ENCODE measurements around the gene ZNF496.
"Not testable (repeated sequence)": the region's sequence is repeated elsewhere in the genome, so short reads cannot be mapped to it uniquely, and the experiment has no call there.

The ZNF496 gene

DNA sequence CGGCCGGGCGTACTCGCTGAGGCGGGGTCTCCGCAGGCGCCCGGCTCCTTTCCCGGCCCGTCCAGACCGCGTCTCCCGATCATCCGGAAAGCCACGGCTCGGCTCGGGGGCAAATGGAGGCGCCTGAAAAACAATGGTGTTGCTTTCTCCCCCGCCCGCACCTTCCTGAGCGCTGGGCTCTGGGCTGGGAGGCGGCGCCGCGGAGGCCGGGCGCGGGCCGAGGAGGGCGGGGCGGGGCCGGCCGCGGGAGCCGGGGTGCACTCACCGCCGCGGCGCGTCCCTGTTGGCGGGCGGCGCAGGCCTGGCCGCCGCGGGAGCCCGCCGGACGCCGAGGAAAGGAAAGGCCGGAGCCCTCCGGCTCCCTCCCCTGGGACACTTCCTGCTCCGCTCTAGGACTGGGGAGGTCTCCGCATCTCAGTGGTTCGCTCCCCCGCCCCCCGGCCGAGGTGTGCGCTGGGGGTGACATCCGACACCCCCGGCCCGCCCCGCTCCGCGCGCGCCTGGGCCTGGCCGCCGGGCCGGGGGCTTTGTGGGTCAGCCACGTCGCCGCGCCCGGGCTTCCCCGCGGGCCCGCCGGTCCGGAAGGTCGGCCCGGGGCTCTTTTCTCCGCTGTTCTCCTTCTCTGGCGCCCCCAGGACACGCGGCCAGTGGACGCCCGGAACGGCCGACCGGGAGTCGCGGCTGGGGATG, at the start of gene ZNF496:
Gene ZNF496 (minus strand): TSS at position 343 of the 690 bp plus-strand sequence. CDS start 2,289 bp downstream, outside the sequence.
- DNase-seq (ENCODE audit: low read depth in 3 of 3), result peak; percentile 37 to 52 (median 41)

DNA sequence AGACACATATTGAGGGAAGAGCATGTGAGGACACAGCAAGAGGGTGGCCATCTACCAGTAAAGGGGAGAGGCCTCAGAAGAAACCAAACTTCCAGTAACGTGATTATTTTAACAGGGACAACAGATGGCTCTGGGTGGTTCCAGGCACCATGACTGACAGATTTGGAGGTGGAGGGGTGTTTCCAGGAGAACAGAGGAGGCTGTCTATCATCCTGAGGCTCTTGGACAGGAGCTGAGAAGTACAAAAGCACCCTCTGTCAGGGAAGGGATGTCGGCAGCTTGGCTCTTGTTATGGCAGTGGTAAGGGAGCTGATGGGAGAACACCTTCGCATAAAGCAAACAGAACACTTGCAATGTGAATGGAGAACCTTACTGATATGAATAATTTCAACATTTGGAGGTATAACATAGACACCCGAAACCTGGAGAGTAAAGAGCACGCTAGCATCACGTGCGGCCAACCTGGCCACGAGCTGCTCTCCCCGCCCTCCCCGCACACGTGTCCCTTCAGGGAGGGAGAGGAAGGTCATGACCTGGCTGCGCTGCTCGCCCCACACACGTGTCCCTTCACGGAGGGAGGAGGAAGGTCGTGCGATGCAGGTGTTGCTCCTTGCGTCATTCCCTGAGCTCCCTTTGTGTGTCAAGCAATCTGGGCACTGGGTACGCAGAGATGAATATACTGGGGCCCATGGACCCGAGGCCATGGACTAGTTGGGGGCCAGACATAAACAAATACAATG, 46.8 kb upstream of the ZNF496 start:
- DNase-seq (ENCODE audit: low read depth in 3 of 3), result no peak

DNA sequence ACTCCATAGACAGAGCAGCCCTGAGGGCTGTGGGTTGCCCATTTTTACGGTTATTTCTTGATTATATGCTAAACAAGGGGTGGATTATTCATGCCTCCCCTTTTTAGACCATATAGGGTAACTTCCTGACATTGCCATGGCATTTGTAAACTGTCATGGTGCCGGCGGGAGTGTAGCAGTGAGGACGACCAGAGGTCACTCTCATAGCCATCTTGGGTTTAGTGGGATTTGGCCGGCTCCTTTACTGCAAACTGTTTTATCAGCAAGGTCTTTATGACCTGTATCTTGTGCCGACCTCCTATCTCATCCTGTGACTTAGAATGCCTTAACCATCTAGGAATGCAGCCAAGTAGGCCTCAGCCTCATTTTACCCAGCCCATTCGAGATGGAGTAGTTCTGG, 46.0 kb upstream of the ZNF496 start:
- not testable (repeated sequence) for DNase-seq (ENCODE audit: low read depth in 3 of 3)

DNA sequence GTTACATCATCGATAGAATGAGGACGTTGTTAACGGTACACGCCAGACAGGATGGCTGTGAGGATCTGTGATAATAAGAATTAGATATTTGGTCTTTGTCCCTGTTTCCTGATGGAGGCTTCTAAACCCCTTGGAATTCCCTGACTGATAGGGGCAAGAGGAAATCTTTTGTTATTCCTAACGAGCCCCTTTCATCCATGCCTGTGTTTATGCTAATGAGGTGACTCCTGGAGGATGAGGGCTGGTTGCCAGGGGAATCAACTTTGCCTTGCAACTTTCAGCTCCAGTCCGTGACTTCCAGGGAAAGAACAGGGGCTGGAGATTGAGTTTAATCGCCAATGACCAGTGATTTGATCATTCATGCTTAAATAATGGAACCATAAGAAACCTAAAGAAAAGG, 45.0 kb upstream of the ZNF496 start:
- DNase-seq (ENCODE audit: low read depth in 3 of 3), result no peak

DNA sequence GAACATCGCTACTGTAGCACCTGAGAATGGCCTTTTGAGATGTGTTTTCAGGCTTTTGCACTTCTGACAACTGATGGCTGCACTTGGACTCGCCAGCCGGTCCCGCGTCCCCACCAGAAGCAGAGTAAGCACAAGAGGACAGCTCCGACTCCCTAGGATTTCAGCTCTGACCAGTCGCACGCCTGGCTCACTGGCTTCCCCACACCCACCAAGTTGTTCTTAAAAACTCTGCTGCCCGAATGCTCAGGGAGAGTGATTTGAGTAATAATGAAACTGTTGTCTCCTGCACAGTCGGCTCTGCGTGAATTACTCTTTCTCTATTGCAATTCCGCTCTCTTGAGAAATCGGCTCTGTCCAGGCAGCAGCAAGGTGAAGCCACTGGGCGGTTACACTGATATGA, 44.1 kb upstream of the ZNF496 start:
- no peak for DNase-seq (ENCODE audit: low read depth in 3 of 3)

DNA sequence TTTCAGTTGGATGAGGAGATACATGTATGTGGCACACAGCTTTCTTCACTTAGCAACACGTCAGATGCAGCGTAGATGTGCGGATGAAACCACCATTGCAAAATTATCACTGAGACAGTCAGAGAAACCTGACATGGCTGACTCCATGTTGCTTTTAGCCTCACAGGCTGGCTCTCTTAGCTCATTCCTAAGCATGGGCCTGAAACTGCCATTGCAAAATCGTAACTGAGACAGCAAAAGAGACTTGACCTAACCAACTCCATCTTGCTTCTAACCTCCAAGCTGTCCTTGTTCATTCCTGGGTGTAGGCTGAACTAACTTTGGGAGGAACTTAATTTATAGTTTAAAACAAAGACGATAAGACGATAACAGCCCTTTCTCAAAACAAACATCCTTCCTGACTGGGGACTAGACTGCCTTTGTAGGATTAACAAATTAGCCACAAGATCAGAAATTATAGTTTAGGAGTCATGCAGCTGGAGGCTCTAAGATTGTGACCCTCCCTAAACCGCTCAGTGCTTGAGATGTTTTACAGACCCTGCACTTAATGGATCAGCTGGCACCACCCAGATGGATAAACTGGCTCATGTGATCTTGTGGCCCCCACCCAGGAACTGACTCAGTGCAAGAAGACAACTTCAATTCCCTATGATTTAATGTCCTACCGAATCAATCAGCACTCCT, 43.1 kb upstream of the ZNF496 start:
- not testable (repeated sequence) for DNase-seq (ENCODE audit: low read depth in 3 of 3)

DNA sequence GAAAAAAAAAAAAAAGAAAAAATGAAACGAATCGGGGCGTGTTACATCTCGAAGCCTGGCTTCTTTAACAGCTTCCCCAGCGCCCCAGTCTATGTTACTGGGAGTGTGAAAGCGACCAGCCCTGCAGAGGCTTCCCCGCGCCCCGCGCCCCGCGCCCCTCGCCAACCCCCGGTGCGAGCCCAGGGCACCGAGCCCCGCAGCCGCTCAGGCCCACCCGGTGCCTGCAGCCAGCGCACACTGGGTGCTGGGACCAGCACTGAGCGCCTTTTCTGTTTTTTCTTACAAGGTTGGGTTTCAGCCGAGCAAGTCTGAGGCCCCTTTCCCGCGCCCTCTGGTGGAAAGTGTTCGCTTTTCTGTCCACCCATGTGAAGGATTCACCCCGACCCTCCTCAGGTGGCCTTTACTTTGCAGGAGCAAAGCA, 42.1 kb upstream of the ZNF496 start:
- peak; percentile 25 to 40 (median 26) for DNase-seq (ENCODE audit: low read depth in 3 of 3)

DNA sequence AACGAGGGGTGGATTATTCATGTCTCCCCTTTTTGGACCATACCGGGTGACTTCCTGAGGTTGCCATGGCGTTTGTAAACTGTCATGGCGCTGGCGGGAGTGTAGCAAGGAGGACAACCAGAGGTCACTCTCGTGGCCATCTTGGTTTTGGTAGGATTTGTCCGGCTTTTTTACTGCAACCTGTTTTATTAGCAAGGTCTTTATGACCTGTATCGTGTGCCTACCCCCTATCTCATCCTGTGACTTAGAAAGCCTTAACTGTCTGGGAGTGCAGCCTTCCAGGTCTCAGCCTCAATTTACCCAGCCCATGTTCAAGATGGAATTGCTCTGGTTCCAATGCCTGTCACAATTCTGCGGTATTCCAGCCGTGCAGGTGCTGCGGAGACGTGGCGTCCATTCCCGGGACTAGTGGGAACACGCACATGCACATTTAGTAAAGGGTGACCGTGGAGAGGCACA, 40.2 kb upstream of the ZNF496 start:
- no peak for DNase-seq (ENCODE audit: low read depth in 3 of 3)

DNA sequence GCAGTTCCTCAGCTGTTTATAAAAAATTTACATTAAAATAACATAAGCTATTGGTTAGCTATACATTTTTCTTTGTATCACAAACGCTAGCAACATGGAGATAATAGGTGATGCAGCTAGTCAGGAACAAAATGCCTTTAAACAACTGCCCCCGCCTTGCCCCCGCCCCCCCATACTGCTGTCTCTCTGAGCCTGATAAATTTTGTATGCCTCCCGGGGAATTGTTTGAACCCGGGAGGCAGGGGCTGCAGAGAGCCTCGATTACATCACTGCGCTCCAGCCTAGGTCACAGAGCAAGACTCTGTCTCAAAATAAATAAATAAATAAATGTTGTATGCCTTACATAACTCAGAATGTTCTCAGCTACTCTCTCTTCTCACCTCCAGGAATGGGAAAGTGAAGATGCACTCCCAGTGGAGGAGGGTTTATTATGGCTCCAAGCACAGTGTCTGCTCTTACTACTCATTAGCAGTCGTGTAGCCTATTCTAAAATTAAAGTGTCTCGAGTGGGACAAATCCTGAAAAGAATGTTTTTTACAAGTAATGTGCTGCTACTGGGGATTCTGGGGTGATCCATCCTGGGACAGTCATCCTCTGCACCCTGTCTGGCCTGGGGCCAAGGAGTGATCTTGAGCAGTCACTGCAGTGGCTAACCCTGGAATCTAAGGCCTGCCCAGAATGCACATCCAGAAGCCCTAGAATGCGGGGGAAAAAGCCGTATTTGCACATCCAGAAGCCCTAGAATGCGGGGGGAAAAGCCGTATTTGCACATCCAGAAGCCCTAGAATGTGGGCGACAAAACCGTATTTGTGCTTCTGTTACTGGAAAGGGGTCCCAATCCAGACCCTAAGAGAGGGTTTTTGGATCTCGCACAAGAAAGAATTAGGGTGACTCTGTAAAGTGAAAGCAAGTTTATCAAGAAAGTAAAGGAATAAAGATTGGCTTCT, 39.4 kb upstream of the ZNF496 start:
- no peak for DNase-seq (ENCODE audit: low read depth in 3 of 3)

DNA sequence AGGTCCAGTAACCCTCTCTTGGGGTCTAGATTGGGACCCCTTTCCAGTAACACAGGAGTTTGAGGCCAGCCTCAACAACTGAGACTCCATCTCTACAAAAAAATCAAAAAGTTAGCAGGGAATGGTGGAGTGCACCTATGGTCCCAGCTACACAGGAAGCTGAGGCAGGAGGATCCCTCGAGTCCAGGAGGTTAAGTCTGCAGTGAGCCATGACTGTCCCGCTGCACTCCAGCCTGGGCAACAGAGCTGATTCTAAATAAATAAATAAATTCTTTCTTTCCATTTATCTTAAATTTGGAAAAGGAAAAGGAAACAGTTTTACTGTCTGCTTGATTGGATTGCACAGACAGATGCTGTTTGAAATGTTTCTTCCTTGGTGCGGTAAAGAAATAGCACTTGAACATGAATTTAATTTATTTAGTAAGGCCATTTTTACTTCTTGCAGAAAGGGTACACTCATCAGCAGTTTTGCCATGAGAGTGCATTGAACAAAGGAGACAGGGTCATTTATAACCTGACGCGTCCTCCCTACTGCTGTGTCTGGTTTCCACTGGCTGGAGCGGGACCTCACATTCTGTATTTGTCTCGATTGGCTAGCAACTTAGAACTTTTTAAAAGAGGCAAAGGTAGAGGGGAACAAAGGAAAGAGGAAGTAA, 37.0 kb upstream of the ZNF496 start:
- DNase-seq (ENCODE audit: low read depth in 3 of 3), result no peak

DNA sequence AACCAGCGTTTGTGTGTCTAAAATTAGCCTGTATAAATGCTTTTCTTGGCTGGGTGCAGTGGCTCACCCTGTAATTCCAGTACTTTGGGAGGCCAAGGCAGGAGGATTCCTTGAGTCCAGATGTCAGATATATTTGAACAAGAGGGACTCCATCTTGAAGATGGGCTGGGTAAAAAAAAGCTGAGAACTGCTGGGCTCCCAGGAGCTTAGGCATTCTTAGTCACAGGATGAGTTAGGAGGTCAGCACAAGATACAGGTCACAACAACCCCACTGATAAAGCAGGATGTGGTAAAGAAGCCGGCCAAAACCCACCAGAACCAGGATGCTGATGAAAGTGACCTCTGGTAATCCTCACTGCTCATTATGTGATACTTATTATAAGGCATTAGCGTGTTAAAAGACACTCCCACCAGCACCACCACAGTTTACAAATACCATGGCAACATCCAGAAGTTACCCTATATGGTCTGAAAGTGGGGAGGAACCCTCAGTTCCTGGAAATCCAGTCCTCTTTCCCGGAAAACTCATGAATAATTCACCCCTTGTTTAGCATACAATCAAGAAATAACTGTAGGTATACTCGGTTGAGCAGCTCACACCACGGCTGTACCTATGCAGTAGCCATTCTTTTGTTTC, 36.2 kb upstream of the ZNF496 start:
- DNase-seq (ENCODE audit: low read depth in 3 of 3), result no peak

DNA sequence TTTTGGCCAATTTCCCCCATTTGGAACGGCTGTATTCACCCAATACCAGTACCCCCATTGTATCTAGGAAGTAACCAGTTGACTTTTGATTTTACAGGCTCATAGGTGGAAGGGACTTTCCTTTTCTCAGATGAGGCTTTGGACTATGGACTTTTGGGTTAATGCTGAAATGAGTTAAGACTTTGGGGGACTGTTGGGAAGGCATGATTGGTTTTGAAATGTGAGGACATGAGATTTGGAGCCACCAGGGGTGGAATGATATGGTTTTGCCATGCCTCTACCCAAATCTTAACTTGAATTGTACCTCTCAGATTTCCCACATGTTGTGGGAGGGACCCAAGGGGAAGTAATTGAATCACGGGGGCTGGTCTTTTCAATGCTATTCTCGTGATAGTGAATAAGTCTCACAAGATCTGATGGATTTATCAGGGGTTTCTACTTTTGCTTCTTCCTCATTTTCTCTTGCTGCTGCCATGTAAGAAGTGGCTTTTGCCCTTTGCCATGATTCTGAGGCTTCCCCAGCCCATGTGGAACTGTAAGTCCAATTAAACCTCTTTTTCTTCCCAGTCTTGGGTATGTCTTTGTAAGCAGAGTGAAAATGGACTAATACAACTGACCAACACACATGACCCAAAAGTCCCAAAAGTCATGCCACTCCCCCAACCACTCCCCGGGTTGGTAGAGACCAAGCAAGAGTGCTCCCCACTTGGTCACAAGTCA, 35.4 kb upstream of the ZNF496 start:
- DNase-seq (ENCODE audit: low read depth in 3 of 3), result no peak

DNA sequence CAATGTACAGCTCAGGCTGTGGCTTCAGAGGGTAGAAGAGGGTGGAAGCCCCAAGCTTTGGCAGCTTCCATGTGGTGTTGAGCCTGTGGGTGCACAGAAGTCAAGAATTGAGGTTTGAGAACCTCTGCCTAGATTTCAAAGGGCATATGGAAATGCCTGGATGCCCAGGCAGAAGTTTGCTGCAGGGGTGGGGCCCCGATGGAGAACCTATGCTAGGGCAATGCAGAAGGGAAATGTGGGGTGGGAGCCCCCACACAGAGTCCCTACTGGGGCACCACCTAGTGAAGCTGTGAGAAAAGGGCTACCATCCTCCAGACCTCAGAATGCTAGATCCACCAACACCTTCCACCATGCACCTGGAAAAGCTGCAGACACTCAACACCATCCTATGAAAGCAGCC, 34.7 kb upstream of the ZNF496 start:
- DNase-seq (ENCODE audit: low read depth in 3 of 3), result not testable (repeated sequence)

DNA sequence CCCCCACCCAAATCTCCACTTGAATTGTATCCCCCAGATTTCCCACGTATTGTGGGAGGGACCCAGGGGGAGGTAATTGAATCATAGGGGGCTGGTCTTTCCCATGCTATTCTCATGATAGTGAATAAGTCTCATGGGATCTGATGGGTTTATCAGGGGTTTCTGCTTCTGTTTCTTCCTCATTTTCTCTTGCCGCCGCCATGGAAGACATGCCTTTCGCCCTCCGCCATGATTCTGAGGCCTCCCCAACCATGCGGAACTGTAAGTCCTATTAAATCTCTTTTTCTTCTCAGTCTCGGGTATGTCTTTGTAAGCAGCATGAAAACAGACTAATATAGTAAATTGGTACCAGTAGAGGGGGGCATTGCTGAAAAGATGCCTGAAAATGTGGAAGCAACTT, 33.4 kb upstream of the ZNF496 start:
- DNase-seq (ENCODE audit: low read depth in 3 of 3), result no peak

DNA sequence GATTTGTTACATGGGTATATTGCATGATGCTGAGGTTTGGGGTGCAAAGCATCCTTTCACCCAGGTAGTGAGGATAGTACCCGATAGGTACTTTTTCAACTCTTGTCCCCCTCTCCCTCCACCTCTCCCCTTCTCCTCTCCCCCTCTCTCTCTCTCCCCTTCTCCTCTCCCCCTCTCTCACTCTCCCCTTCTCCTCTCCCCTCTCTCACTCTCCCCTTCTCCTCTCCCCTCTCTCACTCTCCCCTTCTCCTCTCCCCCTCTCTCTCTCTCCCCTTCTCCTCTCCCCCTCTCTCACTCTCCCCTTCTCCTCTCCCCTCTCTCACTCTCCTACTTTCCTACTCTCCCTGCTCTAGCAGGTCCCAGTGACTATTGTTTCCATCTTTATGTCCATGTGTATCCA, 31.3 kb upstream of the ZNF496 start:
- not testable (repeated sequence) for DNase-seq (ENCODE audit: low read depth in 3 of 3)

DNA sequence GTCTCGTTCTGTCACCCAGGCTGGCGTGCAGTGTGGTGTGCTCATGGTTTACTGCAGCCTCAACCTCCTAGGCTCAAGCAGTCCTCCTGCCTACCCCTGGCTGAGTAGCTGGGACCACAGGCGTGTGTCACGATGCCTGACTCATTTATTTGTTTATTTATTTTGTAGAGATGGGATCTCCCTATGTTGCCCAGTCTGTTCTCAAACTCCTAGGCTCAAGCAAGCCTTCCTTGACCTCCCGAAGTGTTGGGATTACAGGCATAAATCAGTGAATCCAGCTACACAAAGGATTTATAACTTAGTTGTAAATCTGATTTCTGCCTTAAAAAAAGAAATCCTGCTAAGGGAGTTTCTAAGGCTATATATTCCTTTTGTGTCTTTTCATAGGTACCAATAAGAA, 30.5 kb upstream of the ZNF496 start:
- DNase-seq (ENCODE audit: low read depth in 3 of 3), result no peak

DNA sequence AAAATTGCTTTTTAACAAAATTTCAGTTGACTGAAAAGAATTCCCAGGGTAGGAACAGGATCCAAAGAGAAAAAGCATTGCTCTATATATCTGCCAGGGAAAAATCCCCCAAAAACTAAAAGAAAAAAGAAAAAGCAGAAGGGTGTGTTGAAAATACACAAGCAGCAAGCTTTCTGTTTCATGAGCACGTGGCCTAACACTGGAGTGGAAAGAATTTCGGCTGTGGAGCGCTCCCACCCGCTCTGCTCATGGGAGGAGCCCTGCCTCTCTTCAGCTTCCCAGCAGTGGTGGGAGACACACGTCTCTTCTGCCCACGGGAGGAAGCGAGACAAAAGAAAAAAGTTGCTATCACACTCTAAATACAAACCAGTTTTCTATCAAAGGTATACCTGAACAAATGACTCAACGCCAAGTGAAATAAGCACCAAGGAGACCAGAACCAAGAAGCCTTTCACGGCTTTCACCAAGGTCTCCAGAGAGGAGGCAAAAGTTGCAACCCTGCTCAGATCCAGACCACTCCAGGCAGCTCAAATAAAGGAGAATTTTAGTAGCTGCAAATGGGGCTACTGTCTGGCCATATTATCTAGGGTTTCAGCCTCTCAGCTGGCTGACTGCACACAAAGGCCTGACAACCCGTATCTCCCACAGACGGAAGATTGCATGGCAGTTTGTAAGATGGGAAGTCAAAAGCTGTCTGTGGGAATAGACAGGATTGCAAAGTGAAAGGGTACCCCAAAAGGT, 29.5 kb upstream of the ZNF496 start:
- no peak for DNase-seq (ENCODE audit: low read depth in 3 of 3)

DNA sequence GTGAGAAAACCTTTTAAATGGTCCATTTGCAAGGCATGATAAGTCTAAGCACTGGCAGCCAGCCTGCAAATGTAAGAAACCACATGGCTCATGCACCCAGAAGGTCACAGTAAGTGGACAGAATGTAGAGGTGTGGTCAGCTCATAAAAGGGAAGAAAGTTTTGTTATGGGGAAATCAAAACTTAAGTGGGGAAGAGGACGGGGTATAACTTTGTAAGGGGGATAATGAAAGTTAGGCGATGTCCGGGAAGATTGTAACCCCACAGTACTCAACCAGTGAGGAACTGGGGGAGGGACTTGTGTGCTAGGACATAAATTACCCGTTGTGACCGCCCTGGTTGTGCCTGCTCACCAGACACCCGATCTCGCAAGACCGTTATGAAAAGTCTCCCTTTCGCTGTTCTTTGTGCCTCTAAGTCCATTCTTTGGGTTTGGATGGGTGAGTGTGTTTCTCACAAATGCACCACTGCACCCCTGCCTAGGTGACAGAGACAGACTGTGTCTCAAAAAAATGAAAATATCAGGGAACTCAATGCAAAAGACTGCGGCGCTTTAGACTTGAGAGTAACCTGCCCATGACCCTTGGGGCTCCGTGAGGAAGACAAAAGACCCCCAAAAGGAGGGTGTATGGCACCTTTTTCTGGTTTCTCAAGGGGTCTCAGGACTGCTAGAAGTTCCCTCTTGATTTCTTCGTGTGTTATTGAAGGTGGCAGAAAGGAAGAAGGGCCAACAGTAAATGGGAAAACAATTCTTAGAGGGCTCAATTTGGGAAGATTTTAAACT, 28.6 kb upstream of the ZNF496 start:
- DNase-seq (ENCODE audit: low read depth in 3 of 3), result no peak
